ENCODE results near the gene RNPEPL1. TPM values are rescaled to one million over a fixed set of nuclear protein-coding genes. Genes with fewer than 3 reads are reported as not detected.

Gene RNPEPL1
- total and polyA plus RNA-seq, 2 experiments from 2014 or later = 49.0 to 61.2 TPM

DNA sequence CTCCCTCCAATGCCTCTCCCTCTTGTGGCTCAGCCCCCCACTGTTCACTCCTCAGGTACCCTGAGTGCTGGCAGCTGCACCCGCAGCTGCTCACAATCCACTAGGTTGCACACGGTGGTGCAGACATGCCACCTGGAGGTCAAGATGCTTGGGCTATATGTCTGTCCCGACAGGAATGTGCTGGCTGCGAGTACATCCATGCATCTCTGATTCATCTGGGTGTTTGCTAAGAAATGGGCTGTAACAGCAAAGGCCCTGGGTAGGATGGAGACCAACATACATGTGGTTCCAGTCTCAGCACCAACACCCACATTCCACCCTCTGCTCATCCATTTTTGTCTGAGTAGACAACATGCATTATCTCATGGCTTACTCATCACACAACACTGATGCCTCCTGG is 41.8 kb upstream of the RNPEPL1 start:
- DNase-seq (ENCODE audit: low read depth in 1 of 2, low spot score in 1 of 2) = no peak
- no peaks in the 10 kb centered on the region for H3K27me3 ChIP-seq
- no peak overlapping the region for H3K27ac ChIP-seq
- no peak overlapping the region for H3K4me3 ChIP-seq
- no peaks in the 10 kb centered on the region for H3K9me3 ChIP-seq (ENCODE audit: low read depth)
- TF ChIP-seq, protein P1, sequence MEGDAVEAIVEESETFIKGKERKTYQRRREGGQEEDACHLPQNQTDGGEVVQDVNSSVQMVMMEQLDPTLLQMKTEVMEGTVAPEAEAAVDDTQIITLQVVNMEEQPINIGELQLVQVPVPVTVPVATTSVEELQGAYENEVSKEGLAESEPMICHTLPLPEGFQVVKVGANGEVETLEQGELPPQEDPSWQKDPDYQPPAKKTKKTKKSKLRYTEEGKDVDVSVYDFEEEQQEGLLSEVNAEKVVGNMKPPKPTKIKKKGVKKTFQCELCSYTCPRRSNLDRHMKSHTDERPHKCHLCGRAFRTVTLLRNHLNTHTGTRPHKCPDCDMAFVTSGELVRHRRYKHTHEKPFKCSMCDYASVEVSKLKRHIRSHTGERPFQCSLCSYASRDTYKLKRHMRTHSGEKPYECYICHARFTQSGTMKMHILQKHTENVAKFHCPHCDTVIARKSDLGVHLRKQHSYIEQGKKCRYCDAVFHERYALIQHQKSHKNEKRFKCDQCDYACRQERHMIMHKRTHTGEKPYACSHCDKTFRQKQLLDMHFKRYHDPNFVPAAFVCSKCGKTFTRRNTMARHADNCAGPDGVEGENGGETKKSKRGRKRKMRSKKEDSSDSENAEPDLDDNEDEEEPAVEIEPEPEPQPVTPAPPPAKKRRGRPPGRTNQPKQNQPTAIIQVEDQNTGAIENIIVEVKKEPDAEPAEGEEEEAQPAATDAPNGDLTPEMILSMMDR (IDR thresholded peaks at IDR 0.05; ENCODE audit: low read depth, low read length) = no peak
- no peaks in the 10 kb centered on the region for H3K4me1 ChIP-seq (ENCODE audit: low read depth)
- no peaks in the 10 kb centered on the region for H3K36me3 ChIP-seq

DNA sequence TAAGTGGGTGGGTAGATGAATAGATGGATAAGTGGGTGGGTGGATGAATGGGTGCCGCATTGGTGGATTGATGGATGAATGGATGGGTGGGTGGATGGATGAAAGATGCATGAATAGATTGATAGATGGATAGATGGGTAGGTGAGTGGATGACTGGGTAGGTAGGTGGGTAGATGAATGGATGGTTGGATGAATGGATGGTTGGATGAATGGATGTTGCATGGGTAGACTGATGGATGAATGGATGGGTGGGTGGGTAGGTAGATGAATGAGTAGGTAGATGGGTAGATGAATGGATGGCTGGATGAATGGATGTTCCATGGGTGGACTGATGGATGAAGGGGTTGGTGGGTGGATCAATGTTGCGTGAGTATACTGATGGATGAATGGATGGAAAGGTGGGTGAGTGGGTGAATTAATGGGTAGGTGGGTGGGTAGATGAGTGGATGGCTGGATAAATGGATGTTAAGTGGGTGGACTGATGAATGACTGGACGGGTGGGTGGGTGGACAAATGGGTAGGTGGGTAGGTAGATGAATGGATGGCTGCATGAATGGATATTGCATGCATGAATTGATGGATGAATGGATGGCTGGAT is 41.0 kb upstream of the RNPEPL1 start:
- Histone ChIP-seq H3K27ac (no peak overlapping the region), H3K36me3 (no peaks in the 10 kb centered on the region), H3K4me3 (no peak overlapping the region), H3K9me3 (ENCODE audit: low read depth) (no peaks in the 10 kb centered on the region), H3K4me1 (ENCODE audit: low read depth) (no peaks in the 10 kb centered on the region), H3K27me3 (no peaks in the 10 kb centered on the region)
- TF ChIP-seq, protein P1 (IDR thresholded peaks at IDR 0.05; ENCODE audit: low read depth, low read length) = no peak
- no peak for DNase-seq (ENCODE audit: low read depth in 1 of 2, low spot score in 1 of 2)

DNA sequence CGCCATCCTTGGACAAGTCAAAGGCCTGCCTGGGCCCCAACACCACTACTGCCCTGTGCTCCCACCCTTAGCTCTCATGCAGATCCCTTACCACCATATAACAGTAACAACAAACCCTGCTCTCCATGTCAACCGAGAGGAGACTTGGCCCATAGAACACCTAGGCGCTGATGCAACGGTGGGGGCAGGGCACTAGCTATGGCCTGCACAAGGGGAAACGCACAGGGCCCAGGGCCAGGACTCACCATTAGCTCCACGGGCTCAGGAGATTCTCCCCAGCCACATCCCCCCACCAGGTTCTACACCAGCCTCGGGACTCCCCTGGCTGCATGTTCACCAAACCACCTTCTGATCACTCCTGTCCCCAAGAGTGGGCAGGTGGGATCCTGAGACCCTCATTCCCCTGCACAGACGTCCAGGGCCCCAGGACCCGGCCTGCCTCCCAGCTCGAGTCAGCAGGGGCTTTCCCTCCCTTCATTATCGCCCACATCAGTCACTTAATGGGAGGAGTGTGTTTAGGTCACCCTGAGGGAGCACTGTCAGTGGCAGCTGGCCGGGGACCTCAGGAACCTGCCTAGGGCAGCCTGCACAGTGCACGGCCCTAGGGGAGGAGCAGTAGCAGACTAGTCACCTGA is 39.8 kb upstream of the RNPEPL1 start:
- TF ChIP-seq, protein P1 (IDR thresholded peaks at IDR 0.05; ENCODE audit: low read depth, low read length) = no peak
- Histone ChIP-seq H3K36me3 (no peaks in the 10 kb centered on the region), H3K27ac (no peak overlapping the region), H3K27me3 (no peaks in the 10 kb centered on the region), H3K4me3 (no peak overlapping the region), H3K4me1 (ENCODE audit: low read depth) (no peaks in the 10 kb centered on the region), H3K9me3 (ENCODE audit: low read depth) (no peaks in the 10 kb centered on the region)
- no peak for DNase-seq (ENCODE audit: low read depth in 1 of 2, low spot score in 1 of 2)

DNA sequence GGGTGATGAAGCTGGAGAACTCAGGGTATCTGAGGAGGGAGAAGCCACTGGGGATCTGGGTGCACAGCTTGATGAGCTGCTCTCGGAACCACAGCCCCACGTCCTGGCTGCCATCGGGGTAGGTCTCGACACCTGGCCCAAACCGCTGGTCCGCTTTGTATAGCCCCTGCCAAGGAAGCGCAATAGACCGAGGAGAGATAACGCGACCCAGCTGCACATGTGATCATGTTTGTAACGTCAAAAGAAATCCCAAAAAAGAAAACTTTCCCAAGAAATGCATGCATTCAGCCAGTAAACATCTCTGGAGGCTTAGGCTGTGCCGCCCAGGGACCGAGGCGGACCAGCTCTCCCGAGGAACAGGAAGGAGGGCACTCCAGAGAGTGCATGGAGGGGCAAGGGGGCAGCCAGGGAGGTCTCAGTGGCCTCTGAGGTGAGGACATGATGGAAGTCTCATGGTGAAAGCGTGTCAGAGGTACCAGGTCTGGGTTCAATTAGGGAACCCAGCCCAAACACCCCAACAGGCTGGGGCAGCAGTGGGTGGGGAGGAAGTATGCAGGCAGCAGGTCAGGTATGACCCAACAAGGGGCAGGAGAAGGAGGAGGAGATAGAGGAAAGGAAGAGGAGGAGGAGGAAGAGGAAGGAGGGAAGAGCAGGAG is 38.8 kb upstream of the RNPEPL1 start:
- DNase-seq (ENCODE audit: low read depth in 1 of 2, low spot score in 1 of 2) = no peak
- no peaks in the 10 kb centered on the region for H3K9me3 ChIP-seq (ENCODE audit: low read depth)

DNA sequence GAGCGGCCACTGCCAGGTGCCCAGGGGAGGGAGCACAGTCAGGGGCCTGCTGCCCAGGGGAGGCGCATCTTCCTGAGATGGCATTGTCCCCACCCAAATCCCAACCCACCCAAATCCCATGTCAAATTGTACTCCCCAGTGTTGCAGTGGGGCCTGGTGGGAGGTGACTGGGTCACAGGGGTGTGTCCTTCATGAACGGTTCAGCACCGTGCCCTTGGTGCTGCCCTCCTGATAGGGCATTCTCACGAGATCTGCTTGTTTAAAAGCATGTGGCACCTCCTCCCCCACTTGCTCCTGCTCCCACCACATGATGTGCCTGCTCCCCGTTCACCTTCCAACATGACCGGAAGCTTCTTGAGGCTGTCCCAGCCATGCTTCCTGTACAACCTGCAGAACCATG is 38.1 kb upstream of the RNPEPL1 start:
- Histone ChIP-seq H3K9me3 (ENCODE audit: low read depth) (no peaks in the 10 kb centered on the region), H3K4me1 (ENCODE audit: low read depth) (no peaks in the 10 kb centered on the region), H3K36me3 (no peaks in the 10 kb centered on the region), H3K27me3 (no peaks in the 10 kb centered on the region), H3K27ac (no peak overlapping the region), H3K4me3 (no peak overlapping the region)
- no peak for DNase-seq (ENCODE audit: low read depth in 1 of 2, low spot score in 1 of 2)
- TF ChIP-seq, protein P1 (IDR thresholded peaks at IDR 0.05; ENCODE audit: low read depth, low read length) = no peak

More for the DNA sequence above, 38.8 kb upstream of the RNPEPL1 start:
- Histone ChIP-seq H3K4me1 (ENCODE audit: low read depth) (no peaks in the 10 kb centered on the region), H3K27me3 (no peaks in the 10 kb centered on the region), H3K36me3 (no peaks in the 10 kb centered on the region), H3K4me3 (no peak overlapping the region), H3K27ac (no peak overlapping the region)
- TF ChIP-seq, protein P1 (IDR thresholded peaks at IDR 0.05; ENCODE audit: low read depth, low read length) = no peak

All from cardiac muscle cell (in vitro differentiated cells and primary cell).